SJCRH30 (cell line): ENCODE measurements around the gene CCL23. TPM values are rescaled to one million over a fixed set of nuclear protein-coding genes. Genes with fewer than 3 reads are reported as not detected.

Experiments used
- DNase-seq, 2 experiments: peaks; one replicate each; pipeline ENCODE4 v3.0.0-alpha.2; 2015 to 2020
- H3K27ac ChIP-seq: fragments of 250-450 bp; sonication (Bioruptor Pico); 2 replicates; pipeline ENCODE4 v1.5.1; 2020; ENCODE audit warnings: mild to moderate bottlenecking, moderate library complexity
- H3K27me3 ChIP-seq: fragments of 250-450 bp; sonication (Bioruptor Pico); 2 replicates; pipeline ENCODE4 v1.5.1; 2020; ENCODE audit warnings: mild to moderate bottlenecking, moderate library complexity
- H3K36me3 ChIP-seq: fragments of 250-450 bp; sonication (Bioruptor Pico); 2 replicates; pipeline ENCODE4 v1.5.1; 2020; ENCODE audit warnings: mild to moderate bottlenecking, moderate library complexity
- H3K4me1 ChIP-seq: fragments of 250-450 bp; sonication (Bioruptor Pico); 2 replicates; pipeline ENCODE4 v1.5.1; 2020; ENCODE audit warnings: mild to moderate bottlenecking, moderate library complexity
- H3K4me3 ChIP-seq: fragments of 250-450 bp; sonication (Bioruptor Pico); 2 replicates; pipeline ENCODE4 v1.5.1; 2020; ENCODE audit warnings: mild to moderate bottlenecking, moderate library complexity
- H3K9me3 ChIP-seq: fragments of 250-450 bp; sonication (Bioruptor Pico); replicated peaks from 2 replicates; pipeline ENCODE4 v1.5.1; 2020; ENCODE audit warnings: mild to moderate bottlenecking, moderate library complexity
- total RNA-seq: library from RNA; depleted of rRNA; stranded (reverse); fragments of >200 nt; shearing (Covaris generic); gene quantifications from 2 replicates; pipeline ENCODE4 v1.2.3, GENCODE V29; 2014; rRNA removed

The CCL23 gene, protein sequence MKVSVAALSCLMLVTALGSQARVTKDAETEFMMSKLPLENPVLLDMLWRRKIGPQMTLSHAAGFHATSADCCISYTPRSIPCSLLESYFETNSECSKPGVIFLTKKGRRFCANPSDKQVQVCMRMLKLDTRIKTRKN
- total RNA-seq, result not detected in 2 replicates

DNA sequence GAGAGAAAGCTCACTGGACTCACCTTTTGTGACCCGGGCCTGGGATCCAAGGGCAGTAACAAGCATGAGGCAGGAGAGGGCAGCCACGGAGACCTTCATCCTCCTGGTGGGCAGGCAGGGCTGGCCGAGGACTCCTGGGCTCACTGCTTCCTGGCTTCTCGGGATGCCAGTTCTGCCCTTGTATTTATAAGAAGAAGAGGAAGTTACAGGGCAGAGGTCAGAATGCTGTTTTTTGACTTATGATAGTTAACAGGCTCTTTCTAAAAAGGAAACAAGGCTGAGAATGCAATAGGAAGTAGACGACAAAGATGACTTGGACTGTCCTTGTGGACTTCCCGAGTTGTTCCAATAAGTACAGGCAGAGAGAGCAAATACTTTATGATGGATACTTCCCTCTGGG lies at the start of gene CCL23:
TSS of gene CCL23 (minus strand) at position 174 of the 400 bp plus-strand sequence. CDS start at position 99, 75 bp downstream.
- peaks cover 17% of the 10 kb centered on the region for H3K27me3 ChIP-seq
- H3K9me3 ChIP-seq, result no peaks in the 10 kb centered on the region
- H3K36me3 ChIP-seq, result no peaks in the 10 kb centered on the region
- no peak for DNase-seq
- H3K4me1 ChIP-seq, result no peaks in the 10 kb centered on the region
- no peak within 1 kb of the TSS for H3K4me3 ChIP-seq
- H3K27ac ChIP-seq, result no peak within 1 kb of the TSS

GRCh38 chr17:36066365-36066985 lies 48.7 kb upstream of the CCL23 start:
- no peak overlapping the region for H3K4me3 ChIP-seq
- no peaks in the 10 kb centered on the region for H3K36me3 ChIP-seq
- H3K4me1 ChIP-seq, result no peaks in the 10 kb centered on the region
- no peaks in the 10 kb centered on the region for H3K9me3 ChIP-seq
- no peaks in the 10 kb centered on the region; the same call in 1 of the 2 replicates for H3K27me3 ChIP-seq
- H3K27ac ChIP-seq, result no peak overlapping the region
- no peak for DNase-seq

- no peak for DNase-seq
- no peaks in the 10 kb centered on the region for H3K9me3 ChIP-seq
- no peaks in the 10 kb centered on the region for H3K36me3 ChIP-seq
These were observed 46.2 kb upstream of the CCL23 start, which contains the start of gene CCL18 for GRCh38 chr17:36063786-36064541. CCL18 (plus strand) TSS chr17:36064272; CDS start chr17:36064343, 71 bp downstream.

DNA sequence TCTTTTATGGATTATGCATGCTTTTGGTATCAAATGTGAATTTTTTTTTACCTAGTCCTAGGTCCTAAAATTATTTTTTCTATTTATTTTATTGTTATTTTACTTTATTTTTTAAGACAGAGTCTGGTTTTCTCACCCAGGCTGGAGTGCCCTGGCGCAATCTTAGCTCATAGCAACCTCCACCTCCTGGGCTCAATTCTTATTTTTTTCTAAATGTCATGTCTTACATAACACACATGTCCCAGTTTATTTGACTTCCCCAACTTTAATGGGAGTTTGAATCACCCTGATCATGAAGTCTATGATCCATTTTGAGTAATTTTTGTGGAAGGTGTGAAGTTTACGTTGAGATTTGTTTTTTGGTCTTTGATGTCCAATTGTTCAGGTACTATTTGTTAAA lies 43.0 kb upstream of the CCL23 start:
- peaks cover 2% of the 10 kb centered on the region for H3K27me3 ChIP-seq
- no peak for DNase-seq
- no peaks in the 10 kb centered on the region for H3K9me3 ChIP-seq
- H3K4me1 ChIP-seq, result no peaks in the 10 kb centered on the region
- H3K4me3 ChIP-seq, result no peak overlapping the region
- H3K36me3 ChIP-seq, result no peaks in the 10 kb centered on the region
- no peak overlapping the region for H3K27ac ChIP-seq

More at GRCh38 chr17:36063786-36064541, 46.2 kb upstream of the CCL23 start, which contains the start of gene CCL18:
- H3K27ac ChIP-seq, result no peak within 1 kb of the TSS
- no peaks in the 10 kb centered on the region for H3K4me1 ChIP-seq
- H3K27me3 ChIP-seq, result peaks cover 2% of the 10 kb centered on the region
- H3K4me3 ChIP-seq, result no peak within 1 kb of the TSS

- no peak for DNase-seq
- Histone ChIP-seq H3K27ac (no peak overlapping the region), H3K27me3 (peaks cover 2% of the 10 kb centered on the region), H3K9me3 (no peaks in the 10 kb centered on the region), H3K4me3 (no peak overlapping the region), H3K36me3 (no peaks in the 10 kb centered on the region), H3K4me1 (no peaks in the 10 kb centered on the region)
These were observed 41.6 kb upstream of the CCL23 start for GRCh38 chr17:36059406-36059805.

- no peaks in the 10 kb centered on the region for H3K4me1 ChIP-seq
- H3K36me3 ChIP-seq, result no peaks in the 10 kb centered on the region
- H3K9me3 ChIP-seq, result no peaks in the 10 kb centered on the region
- DNase-seq, result no peak
- H3K27me3 ChIP-seq, result peaks cover 2% of the 10 kb centered on the region; the same call in 1 of the 2 replicates
- no peak overlapping the region for H3K27ac ChIP-seq
- H3K4me3 ChIP-seq, result no peak overlapping the region
These were observed 40.1 kb upstream of the CCL23 start for GRCh38 chr17:36057911-36058310.

DNA sequence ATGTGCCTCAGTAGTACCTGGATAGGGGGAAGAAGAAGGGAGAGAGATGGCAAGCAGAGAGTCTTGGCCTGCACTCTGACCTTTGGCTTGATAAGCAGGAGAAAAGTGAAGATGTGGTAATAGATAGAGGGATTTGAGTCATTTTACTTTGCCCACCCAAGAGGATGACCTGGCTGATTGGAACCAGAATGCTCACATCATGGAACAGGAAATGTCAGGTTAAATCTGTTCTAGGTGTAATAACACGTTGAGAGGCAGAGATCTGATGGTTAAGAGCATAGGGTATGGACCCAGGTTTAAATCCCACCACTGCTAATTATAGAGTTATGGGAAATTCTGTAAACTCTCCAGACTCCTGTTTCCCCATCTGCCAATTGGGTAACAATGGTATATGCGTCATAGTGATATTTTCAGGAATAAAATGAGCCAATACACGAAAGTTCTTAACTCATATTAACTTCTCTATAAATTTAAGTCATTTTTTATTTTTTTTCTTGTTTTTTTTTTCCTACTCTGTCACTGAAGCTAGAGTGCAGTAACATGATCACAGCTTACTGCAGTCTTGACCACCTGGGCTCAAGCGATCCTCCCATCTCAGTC lies 38.2 kb upstream of the CCL23 start:
- Histone ChIP-seq H3K4me3 (no peak overlapping the region), H3K27ac (no peak overlapping the region)
- no peak for DNase-seq

GRCh38 chr17:36055171-36055570 lies 37.4 kb upstream of the CCL23 start:
- Histone ChIP-seq H3K27ac (no peak overlapping the region), H3K27me3 (no peaks in the 10 kb centered on the region), H3K4me3 (no peak overlapping the region), H3K4me1 (no peaks in the 10 kb centered on the region), H3K9me3 (no peaks in the 10 kb centered on the region), H3K36me3 (no peaks in the 10 kb centered on the region)
- no peak for DNase-seq

More for the DNA sequence above, 38.2 kb upstream of the CCL23 start:
- Histone ChIP-seq H3K27me3 (peaks cover under 1% of the 10 kb centered on the region; the same call in 1 of the 2 replicates), H3K9me3 (no peaks in the 10 kb centered on the region), H3K36me3 (no peaks in the 10 kb centered on the region), H3K4me1 (no peaks in the 10 kb centered on the region)

DNA sequence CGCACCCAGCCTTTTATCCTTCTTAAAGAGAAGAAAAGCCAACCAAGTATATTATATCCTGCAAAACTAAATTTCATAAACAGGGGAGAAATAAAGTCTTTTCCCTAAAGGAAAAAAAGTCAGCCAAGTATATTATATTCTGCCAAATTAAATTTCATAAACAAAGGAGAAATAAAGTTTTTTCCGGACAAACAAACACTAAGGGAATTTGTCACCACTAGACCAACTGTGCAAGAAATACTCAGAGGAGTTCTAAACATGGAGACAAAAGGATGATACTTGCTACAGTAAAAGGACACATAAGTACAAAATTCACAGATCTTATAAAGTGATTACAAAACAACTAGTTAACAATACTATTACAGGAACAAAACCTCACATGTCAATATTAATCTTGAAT lies 31.9 kb upstream of the CCL23 start:
- no peaks in the 10 kb centered on the region for H3K4me1 ChIP-seq
- no peak for DNase-seq
- no peaks in the 10 kb centered on the region for H3K36me3 ChIP-seq
- H3K27ac ChIP-seq, result no peak overlapping the region
- H3K27me3 ChIP-seq, result 0 out of 2 replicates have a peak, but pooled peaks cover 3% of the 10 kb centered on the region
- 0 out of 2 replicates have a peak, but pooled peaks cover under 1% of the 10 kb centered on the region for H3K9me3 ChIP-seq
- no peak overlapping the region for H3K4me3 ChIP-seq

DNA sequence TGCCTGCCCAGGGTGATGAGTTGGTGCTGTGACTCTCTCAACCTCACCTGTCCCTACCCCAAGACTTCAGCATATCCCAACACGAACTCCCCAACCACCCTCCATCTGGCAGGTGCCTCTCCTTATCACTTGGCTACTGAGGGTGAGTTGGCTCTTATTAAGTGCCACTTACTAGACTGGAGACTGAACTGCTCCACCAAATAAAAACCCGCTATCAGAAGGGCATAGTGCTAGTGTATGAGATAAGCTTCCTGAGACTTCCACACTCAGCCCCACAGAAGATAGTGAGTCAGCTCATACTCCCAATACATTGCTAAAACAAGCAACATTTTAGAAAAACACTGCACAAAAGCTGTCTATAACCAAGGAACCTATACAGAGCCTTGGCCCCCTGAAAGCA lies 30.3 kb upstream of the CCL23 start:
- DNase-seq, result no peak
- no peaks in the 10 kb centered on the region for H3K4me1 ChIP-seq
- no peaks in the 10 kb centered on the region for H3K36me3 ChIP-seq
- H3K9me3 ChIP-seq, result 0 out of 2 replicates have a peak, but pooled peaks cover 2% of the 10 kb centered on the region
- H3K27ac ChIP-seq, result no peak overlapping the region
- 0 out of 2 replicates have a peak, but pooled peaks cover 6% of the 10 kb centered on the region for H3K27me3 ChIP-seq
- H3K4me3 ChIP-seq, result no peak overlapping the region

DNA sequence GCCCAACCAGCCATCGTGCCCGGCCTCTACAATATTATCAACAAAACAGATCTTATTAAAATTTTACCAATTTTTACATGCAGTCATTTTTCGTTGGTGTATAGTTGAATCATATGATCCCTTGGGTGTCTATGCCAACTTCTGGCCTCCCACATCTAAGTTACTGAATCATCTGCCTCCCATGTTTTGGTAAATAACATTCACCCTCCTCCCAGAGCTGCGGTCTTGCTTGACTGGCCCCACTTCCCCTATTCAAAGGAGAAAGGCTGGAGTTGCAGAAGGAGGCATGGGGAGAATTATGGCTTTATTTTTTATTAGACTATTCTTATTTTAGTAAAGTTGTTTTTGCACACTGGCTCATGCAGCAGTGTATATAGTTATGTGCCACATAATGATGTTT lies 18.5 kb upstream of the CCL23 start:
- Histone ChIP-seq H3K4me1 (no peaks in the 10 kb centered on the region), H3K27me3 (peaks cover 20% of the 10 kb centered on the region), H3K36me3 (no peaks in the 10 kb centered on the region), H3K4me3 (no peak overlapping the region), H3K9me3 (no peaks in the 10 kb centered on the region), H3K27ac (no peak overlapping the region)
- DNase-seq, result no peak

GRCh38 chr17:36034127-36034526 lies 16.4 kb upstream of the CCL23 start:
- no peaks in the 10 kb centered on the region for H3K4me1 ChIP-seq
- no peaks in the 10 kb centered on the region for H3K36me3 ChIP-seq

DNA sequence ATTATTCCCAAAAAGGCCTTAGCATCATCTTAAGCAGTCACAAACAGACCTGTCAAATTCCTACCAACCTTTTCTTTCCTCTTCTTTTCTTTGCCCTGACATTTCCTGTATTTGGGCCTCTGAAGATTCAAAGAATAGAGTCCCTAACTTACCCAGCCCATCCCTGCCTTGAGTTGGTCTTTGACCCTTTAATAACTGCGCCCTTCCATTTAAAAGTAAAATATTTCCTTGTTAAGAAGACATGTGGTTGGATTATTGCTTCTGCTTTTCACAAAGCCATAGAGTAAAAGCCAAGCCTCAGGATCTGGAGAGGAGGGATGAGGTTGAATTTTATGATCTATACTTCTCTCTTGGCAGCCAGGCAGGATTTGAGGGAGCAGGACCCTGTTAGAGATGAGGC lies 13.2 kb upstream of the CCL23 start:
- Histone ChIP-seq H3K4me3 (no peak overlapping the region), H3K9me3 (no peaks in the 10 kb centered on the region), H3K4me1 (no peaks in the 10 kb centered on the region), H3K36me3 (no peaks in the 10 kb centered on the region), H3K27me3 (peaks cover 13% of the 10 kb centered on the region), H3K27ac (no peak overlapping the region)
- DNase-seq, result no peak

More at GRCh38 chr17:36034127-36034526, 16.4 kb upstream of the CCL23 start:
- no peak overlapping the region for H3K4me3 ChIP-seq
- no peak for DNase-seq
- peaks cover 20% of the 10 kb centered on the region for H3K27me3 ChIP-seq
- no peak overlapping the region for H3K27ac ChIP-seq
- H3K9me3 ChIP-seq, result no peaks in the 10 kb centered on the region

- H3K36me3 ChIP-seq, result no peaks in the 10 kb centered on the region
- H3K4me3 ChIP-seq, result no peak overlapping the region
- H3K27me3 ChIP-seq, result peaks cover 10% of the 10 kb centered on the region; the same call in 1 of the 2 replicates
- no peak for DNase-seq
- no peak overlapping the region for H3K27ac ChIP-seq
- H3K9me3 ChIP-seq, result no peaks in the 10 kb centered on the region
- H3K4me1 ChIP-seq, result no peaks in the 10 kb centered on the region
These were observed 10.0 kb upstream of the CCL23 start for GRCh38 chr17:36027761-36028160.
